GM21619 (cell line): ENCODE measurements around the gene RASGRP4.
"Not testable (repeated sequence)": the region's sequence is repeated elsewhere in the genome, so short reads cannot be mapped to it uniquely, and the experiment has no call there.

Experiments used
- ATAC-seq: cut with Tn5 transposase; IDR thresholded peaks from one replicate; pipeline ENCODE4 v1.9.1; 2021; ENCODE audit not compliant: unreplicated experiment

Gene RASGRP4

DNA sequence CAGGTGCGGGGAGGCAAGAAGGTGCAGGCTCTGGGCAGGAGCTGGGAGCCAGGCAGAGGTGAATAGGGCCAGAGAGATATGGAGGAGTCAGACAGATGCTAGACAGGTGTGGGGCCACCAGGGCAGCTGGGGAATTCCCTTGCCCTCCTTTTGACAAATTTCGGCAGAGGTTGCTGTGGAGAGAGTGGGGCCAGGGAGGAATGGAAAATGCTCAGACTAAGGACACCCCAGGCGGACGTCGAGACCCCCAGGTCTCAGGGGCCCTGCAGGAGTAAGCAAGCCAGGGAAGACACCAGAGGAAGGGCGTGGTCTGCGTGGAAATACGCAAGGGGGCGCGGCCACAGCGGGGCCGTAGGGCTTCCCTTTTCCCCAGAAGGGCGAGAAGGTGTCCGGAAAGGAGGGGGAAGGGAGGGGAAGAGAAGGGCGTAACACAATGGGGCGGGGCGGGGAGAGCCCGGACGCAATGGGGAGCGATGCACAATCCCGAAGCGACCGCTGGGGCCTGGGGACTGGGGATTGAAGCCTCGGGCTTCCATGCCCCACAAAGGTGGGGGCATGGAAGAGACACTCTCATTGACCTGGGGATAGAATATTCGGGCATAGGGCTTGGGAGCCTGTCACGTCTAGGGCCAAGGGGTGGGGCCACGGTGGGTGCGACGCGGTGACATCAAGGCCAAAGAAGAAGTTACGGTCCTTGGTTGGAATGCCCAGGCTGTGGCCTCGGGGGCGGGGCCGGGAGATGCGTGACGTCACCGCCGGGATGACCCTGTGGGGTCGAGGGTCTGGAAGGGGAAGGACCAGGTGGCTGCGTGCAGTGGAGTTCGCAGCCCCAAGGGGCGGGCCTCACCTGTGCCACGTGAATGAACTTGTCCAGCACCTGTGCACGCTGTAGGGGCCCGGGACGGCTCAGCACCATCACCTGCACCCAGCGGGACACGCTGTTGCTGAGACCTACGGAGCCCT is 8.2 kb downstream of the RASGRP4 start:
- ATAC-seq: no peak

GRCh38 chr19:38417146-38417543 is 8.9 kb downstream of the RASGRP4 start:
- no peak for ATAC-seq

- no peak for ATAC-seq
These were observed 12.6 kb downstream of the RASGRP4 start for GRCh38 chr19:38413416-38413815.

DNA sequence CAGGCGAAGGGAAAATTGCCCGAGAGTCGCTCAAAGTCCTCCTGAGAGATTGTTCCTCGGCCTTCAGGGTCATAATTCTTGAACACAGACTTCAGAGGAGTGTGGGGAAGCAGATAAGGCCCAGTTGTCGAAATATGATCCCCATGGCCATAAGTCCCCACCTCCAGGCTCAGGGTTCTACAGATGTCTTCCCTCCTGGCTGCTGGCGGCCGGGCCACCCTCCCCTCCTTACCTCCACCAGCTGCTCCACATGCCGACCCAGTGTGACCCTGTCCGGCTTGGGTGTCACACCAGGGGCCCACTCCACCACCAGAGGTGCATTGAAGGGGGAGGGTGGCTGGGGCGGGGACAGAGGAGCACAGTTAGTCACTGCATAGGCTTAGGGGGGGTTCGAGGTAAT is 13.1 kb downstream of the RASGRP4 start:
- ATAC-seq: no peak

GRCh38 chr19:38412491-38412890 is 13.5 kb downstream of the RASGRP4 start:
- no peak for ATAC-seq

DNA sequence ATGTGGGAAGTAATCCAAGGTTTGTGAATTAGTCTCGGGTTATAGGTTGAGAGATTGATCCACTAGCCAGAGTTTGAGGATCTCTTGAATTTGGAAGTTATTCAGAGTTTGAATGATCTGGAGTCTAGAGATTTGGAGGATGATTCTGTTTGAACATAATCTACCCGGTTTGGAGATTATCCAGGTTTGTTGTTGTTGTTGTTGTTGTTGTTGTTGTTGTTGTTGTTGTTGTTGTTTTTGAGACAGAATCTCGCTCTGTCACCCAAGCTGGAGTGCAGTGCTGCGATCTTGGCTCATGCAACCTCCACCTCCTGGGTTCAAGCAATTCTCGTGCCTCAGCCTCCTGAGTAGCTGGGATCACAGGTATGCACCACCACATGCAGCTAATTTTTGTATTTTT is 14.1 kb downstream of the RASGRP4 start:
- ATAC-seq: not testable (repeated sequence)

GRCh38 chr19:38411041-38411712 is 14.8 kb downstream of the RASGRP4 start:
- no peak for ATAC-seq

GRCh38 chr19:38410407-38410806 is 15.6 kb downstream of the RASGRP4 start:
- not testable (repeated sequence) for ATAC-seq

DNA sequence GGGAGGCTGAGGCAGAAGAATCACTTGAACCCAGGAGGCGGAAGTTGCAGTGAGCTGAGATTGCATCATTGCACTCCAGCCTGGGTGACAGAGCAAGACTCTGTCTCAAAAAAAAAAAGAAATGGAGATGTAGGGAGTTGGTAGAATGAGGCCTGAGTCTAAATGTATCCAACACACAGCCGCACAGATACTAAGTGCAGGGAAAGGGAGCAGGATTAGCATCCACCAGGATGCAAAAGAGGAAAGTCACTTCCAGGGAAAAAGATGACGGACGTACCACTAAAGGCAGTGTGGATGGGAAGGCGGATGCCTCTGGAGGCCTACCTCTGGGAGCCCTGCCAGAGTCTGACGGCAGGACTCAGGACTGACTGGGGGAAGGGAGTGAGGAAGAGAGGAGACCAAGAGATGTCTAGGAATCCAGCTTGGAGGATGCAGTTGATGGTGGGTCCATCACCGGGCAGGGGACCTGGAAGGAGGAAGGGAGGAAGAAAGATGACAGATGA is 16.3 kb downstream of the RASGRP4 start:
- no peak for ATAC-seq

- no peak for ATAC-seq
These were observed 20.7 kb downstream of the RASGRP4 start for GRCh38 chr19:38405276-38405675.

GRCh38 chr19:38404858-38405257 is 21.2 kb downstream of the RASGRP4 start:
- no peak for ATAC-seq

GRCh38 chr19:38402967-38403674 is 22.9 kb downstream of the RASGRP4 start, which contains the start of gene FAM98C:
TSS of gene FAM98C (plus strand) at chr19:38403093. CDS start at chr19:38403154, 61 bp downstream.
- ATAC-seq: peak; percentile 81

- no peak for ATAC-seq
These were observed 23.4 kb downstream of the RASGRP4 start for GRCh38 chr19:38402623-38402966.

- no peak for ATAC-seq
These were observed 24.9 kb downstream of the RASGRP4 start for GRCh38 chr19:38401148-38401547.

- ATAC-seq: no peak
These were observed 25.7 kb downstream of the RASGRP4 start for GRCh38 chr19:38400361-38400760.

DNA sequence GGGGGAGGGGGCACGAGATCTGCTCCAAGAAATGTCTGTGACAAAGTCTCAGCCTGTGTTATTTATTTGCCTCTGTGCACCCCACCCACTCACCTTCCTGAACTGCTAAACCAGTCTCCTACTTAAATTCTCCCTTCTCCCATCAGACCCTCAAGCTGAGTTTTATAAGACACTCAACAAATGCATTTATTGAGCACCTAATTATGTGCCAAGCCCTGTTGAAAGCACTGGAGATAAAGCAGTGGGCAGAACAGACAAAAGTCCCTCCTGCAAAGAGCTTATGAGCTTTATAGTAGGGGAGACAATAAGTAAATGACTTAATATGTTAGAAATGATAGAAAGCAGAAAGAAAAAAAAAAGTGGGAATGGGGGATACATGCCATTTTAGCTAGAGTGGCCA is 26.5 kb downstream of the RASGRP4 start:
- ATAC-seq: no peak

GRCh38 chr19:38399081-38399480 is 26.9 kb downstream of the RASGRP4 start:
- no peak for ATAC-seq

- no peak for ATAC-seq
These were observed 30.5 kb downstream of the RASGRP4 start for GRCh38 chr19:38395381-38396114.

- no peak for ATAC-seq
These were observed 31.5 kb downstream of the RASGRP4 start for GRCh38 chr19:38394488-38394887.

GRCh38 chr19:38392707-38393308 is 33.2 kb downstream of the RASGRP4 start:
- no peak for ATAC-seq
